SK-N-MC (cell line): ENCODE results near the gene MATN3.

ENCODE experiments used
- EZH2 ChIP-seq: fragments of 200-600 bp; sonication (generic); IDR thresholded peaks from one replicate; pipeline ENCODE4 v1.6.1; 2017; ENCODE audit warnings: antibody characterized with exemption
- POLR2AphosphoS5 ChIP-seq: IDR thresholded peaks from 2 replicates; pipeline ENCODE4 v1.6.1; 2012; ENCODE audit warnings: mild to moderate bottlenecking, low read depth, low read length, borderline replicate concordance

GRCh38 chr2:20061940-20062339 lies 49.5 kb upstream of the MATN3 start:
- TF ChIP-seq EZH2 (no peak), POLR2AphosphoS5 (no peak)
